ENCODE data around the gene NR4A1. TPM values are rescaled to one million over a fixed set of nuclear protein-coding genes. Genes with fewer than 3 reads are reported as not detected.

Gene NR4A1
- total RNA-seq, 1 donor from 2014 or later = 4.4 TPM

GRCh38 chr12:52073531-52074381, 22.5 kb downstream of the NR4A1 start:
- intact Hi-C loops (cut with micrococcal nuclease) = no loop called here

- intact Hi-C loops (cut with micrococcal nuclease) = no loop called here
These were observed 23.9 kb downstream of the NR4A1 start for GRCh38 chr12:52074971-52075724.

DNA sequence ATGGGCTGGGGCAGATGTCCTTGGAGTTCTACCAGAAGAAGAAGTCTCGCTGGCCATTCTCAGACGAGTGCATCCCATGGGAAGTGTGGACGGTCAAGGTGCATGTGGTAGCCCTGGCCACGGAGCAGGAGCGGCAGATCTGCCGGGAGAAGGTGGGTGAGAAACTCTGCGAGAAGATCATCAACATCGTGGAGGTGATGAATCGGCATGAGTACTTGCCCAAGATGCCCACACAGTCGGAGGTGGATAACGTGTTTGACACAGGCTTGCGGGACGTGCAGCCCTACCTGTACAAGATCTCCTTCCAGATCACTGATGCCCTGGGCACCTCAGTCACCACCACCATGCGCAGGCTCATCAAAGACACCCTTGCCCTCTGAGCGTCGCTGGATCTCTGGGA, 25.6 kb downstream of the NR4A1 start:
- intact Hi-C loops (cut with micrococcal nuclease) = no loop called here

DNA sequence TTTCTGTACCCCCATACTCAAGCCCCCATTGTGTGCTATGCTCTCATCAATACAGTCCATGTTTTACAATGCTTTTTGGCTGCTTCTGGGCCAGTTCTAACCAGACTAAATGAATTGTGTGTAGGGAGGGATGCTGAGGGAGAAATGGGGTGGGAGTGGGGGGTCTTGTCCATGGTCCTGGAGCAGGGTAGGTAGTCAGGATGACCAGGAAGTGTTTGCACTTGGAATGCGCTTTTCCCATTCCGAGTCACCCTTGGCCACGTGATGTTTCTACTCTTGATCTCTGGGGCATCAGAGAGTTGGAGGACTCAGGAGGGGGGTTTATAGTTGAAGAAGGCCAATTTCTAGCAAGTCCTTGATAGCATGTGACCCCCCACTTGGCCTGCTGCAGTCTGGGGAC, 27.0 kb downstream of the NR4A1 start:
- intact Hi-C loops (cut with micrococcal nuclease) = no loop called here

DNA sequence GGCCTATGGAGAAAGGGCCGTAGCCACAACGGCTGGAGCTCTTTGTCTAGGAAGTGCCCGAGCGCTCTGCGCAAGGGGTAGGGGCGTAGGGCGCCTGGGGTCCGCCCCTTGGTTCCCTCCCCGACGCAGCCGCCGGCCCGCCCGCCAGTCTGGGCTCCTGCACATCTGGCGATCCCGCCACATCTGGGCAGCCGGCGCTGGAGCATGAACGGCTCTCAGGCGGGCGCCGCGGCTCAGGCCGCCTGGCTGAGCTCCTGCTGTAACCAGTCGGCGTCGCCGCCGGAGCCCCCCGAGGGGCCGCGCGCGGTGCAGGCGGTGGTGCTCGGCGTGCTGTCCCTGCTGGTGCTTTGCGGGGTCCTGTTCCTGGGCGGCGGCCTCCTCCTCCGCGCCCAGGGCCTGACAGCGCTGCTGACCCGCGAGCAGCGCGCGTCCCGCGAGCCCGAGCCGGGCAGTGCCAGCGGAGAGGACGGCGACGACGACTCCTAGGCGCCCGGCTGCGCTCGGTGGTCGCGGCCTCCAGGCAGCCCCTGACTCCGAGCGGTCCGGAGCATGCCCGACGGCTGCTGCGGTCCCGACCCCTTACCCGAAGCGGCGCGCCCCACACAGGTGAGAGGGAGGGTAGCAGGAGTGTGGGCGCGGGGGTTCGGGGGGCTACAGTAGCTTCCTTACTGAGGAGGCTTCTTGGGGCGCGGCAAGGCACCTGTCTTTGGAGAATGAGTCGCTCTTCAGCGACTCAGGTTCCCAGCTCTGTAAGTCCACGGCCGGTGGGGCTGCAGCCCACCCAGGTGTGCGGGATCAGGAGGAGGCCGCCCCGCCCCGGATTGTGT, 28.5 kb downstream of the NR4A1 start, which contains the start of gene SMIM41:
Gene SMIM41 (plus strand): TSS at position 129 of the 827 bp plus-strand sequence. CDS start 76 bp downstream, at position 205.
- intact Hi-C loops (cut with micrococcal nuclease) = no loop called here

- intact Hi-C loops (cut with micrococcal nuclease) = no loop called here
These were observed 29.4 kb downstream of the NR4A1 start for GRCh38 chr12:52080403-52081251.

DNA sequence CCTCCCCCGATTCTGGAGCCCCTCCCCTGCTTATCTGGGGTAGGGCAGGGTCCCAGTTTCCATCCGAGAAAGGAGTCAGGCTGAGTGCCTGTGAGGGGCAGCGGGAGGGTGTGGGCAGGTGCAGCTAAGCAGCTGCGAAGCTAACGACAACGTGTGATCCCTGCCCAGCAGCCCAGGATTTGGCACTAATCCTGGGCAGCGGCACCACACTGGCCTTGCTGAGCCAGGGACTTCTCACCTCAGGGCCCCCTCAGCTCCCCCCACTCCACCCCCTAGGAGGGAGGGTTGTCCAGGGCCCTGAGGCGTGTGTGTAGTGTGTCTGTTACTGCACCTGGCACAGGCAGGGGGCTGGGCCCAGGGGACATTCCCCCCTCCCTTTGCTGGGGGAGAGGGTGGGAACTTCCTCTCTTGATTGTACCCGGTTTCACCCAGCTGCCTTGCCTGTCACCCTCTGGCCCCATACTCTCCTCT, 30.1 kb downstream of the NR4A1 start:
- intact Hi-C loops (cut with micrococcal nuclease) = no loop called here

DNA sequence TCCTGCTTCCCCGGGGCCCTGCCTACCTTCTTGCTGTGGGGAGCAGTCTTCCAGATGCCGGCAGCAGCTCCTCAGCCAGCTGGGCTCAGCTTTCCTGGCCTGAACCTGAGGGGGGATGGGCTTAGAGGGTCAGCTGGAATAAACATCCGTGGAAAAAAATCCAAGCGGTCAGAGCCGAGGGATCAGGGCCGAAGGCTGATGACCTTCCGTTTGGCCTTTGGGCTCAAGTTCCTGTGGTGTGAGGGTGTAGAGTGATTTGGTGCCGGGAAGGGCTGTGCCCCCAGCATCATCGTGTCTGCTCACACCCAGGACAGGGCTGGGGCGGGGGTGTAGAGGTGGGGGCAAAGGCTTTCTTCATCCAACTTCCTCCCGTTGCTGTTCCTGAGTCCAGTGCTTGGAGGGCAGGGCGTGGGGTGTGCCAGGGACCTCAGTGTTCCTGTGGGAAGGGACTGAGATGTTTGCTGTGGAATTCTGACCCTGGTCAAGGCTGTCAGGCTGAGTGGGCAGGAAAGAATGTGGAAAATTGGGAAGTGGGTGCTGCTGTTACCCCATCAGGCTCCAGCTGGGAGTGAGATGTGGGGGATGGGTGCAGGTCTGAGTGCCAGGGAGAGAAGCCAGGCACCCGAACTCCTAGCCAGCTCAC, 30.9 kb downstream of the NR4A1 start:
- intact Hi-C loops (cut with micrococcal nuclease) = no loop called here

DNA sequence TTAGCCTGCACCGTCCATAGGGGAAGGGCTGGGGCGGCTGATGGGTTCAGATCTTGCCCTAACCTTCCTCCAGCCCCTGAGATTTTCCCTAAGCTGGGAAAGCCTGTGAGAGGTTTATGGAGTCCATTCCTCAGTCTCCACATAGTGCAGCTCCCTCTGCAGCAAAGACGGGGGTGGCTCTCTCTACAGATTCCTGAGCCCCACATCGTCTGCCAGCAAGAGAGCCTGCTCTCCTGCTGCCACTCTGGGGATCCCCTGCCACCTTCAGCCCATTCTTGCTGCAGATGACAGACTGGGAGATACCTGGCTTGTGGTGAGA, 31.4 kb downstream of the NR4A1 start:
- intact Hi-C loops (cut with micrococcal nuclease) = no loop called here

DNA sequence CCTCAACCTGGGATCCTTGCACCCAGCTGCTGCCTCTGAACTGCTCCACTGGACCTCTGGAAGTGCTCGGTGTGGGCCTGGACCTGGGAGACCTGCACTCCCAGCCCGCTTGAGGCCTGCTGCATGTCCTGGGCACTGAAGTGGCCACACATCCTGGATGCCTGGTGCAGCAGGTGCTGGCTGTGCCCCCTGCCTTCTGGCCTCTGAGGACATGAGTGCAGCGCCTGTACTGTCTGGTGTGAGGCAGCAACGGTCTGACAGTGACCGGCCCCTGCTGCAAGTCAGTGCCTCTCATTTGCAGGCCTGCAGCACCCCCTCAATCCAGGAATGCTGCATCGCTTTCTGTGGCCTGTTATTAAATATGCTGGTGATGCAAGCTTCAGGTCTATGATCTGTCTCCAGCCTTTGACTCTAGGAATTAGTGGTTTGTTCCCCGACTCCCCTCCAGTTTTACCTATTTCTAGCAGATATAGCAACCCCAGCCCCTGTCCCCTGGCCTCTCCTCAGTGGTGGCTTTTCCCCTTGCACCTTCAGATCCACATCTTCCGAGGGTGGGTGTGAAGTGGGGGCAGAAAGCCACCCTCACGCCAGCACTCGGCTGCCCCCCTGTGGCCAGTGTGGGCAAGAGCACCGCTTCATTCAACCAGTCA, 31.9 kb downstream of the NR4A1 start:
- intact Hi-C loops (cut with micrococcal nuclease) = loop anchor here (1.0 kb wide), 2 partner anchors 13 to 58 kb away; no protein-coding TSS in a partner anchor

GRCh38 chr12:52083638-52083996, 32.4 kb downstream of the NR4A1 start:
- intact Hi-C loops (cut with micrococcal nuclease) = loop anchor here (1.0 kb wide), 2 partner anchors 13 to 58 kb away; no protein-coding TSS in a partner anchor

- intact Hi-C loops (cut with micrococcal nuclease) = no loop called here
These were observed 33.4 kb downstream of the NR4A1 start for GRCh38 chr12:52084491-52085231.

DNA sequence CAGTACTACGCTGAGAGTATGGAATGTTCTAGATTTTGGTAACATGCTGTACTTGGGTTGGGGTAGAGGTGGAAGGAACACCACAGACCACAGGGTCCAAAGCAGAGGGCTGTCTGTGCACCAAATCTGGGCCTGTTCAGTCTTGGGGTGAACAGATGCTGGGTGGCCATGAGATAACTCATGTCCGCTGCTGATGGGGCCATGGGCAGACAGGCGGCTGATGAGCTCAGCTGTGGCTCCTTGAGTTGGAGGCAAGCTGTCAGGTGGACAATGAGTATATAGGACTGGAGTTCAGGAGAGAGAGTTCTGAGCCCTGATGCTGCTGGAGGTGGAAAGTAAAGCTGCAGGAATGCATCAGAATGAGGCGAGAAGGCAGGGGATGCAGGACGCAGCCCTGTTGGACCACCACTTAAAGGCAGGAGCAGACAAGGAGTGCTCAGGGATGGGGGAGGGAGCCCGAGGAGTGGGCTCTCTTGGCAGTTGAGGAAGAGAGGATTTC, 34.5 kb downstream of the NR4A1 start:
- intact Hi-C loops (cut with micrococcal nuclease) = no loop called here

- intact Hi-C loops (cut with micrococcal nuclease) = no loop called here
These were observed 35.1 kb downstream of the NR4A1 start for GRCh38 chr12:52086366-52086765.

DNA sequence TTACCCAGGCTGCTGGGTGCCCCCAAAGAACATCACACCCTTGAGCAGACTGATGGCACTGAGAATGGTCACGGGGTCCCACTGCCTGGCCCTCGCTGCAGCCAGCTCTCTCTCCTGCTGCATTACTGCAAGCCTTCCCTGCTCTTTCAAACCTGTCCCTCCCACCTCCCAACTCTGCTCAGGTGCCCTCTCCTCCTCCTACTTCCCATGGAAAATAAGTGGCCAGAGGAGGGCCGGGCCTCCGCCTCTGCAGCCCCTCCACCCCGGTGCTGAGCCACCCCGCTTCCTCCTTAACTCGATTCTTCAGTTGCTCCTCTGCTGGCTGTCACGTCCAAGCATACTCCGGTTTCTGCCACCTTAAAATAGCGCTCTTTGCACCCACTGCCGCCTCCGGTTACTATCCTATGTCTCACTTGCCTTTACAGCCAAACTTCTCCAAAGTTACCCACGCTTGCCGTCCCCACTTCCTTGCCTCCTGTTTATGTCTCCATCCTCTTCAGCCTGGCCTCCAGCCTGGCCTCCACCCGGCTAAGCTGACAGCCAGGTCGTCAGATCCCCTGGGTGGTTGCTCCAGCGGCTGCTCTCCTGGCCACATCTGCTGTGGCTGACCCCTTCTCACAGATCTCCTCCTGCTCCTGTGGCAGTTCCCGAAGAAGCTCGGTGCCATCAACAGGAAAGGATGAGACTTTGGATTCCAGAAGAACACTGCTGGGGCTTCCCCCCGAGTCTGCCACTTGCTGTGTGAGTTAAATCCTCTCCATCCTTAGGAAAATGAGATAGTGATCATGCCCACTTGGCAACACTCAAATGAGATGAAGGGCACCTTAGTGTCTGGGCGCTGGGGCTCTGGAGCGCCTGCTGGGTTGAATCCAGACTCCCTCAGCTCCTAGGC, 35.9 kb downstream of the NR4A1 start:
- intact Hi-C loops (cut with micrococcal nuclease) = no loop called here

DNA sequence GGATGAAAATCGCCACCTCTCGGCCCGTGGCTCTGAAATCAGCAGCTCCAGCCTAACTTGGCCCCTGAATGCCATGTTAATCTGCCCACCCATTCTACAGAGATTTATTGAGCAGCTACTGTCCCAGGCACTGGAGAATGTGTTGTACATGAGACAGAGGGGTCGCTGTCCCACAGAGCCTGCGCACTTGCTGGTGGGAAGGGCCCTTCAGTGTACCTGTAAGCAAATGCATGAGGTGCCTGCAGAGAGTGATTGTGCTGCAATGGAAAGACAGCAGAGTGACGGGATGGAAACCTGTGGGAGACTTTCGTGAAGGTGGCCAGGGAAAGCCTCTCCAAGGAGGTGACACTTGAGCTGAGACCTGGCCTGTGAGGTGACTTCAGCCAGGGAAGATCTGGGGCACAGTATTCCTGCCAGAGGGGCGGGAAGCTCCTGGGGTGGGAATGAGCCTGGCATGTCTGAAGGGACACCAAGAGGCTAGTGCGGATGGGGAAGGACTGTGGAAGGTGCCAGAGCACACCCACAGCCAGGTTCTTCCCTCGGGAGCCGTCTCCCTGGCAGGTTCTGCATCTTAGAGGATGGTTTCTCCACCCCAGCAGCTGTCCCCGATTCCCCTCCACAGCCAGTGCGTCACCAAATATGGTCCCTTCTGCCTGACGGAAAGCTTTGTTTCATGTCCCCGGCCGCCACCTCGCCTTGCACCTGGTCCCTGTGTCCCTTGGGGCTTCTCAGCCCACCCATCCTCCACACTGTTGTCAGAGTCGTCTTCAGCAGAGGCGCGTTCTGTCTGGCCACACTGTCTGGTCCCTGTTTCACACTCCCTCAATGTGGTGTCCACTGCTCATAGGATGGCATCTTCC, 36.9 kb downstream of the NR4A1 start:
- intact Hi-C loops (cut with micrococcal nuclease) = no loop called here

DNA sequence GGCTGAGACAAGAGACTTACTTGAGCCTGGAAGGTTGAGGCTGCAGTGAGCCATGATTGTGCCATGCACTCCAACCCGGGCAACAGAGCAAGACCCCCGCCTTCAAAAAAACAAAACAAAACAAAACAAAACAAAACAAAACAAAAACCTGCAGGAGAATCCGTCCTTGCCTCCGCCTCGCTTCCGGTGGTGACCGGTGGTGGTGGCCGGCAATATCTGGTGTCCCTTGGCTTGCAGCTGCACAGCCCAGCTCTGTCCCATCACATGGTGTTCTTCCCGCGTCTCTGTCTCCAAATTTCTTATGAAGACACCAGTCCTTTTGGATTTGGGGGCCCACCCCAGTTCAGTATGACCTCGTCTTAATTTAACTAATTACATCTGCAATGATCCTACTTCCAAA, 38.2 kb downstream of the NR4A1 start:
- intact Hi-C loops (cut with micrococcal nuclease) = no loop called here
